Measurements from ENCODE around the gene SMAD6.

DNA sequence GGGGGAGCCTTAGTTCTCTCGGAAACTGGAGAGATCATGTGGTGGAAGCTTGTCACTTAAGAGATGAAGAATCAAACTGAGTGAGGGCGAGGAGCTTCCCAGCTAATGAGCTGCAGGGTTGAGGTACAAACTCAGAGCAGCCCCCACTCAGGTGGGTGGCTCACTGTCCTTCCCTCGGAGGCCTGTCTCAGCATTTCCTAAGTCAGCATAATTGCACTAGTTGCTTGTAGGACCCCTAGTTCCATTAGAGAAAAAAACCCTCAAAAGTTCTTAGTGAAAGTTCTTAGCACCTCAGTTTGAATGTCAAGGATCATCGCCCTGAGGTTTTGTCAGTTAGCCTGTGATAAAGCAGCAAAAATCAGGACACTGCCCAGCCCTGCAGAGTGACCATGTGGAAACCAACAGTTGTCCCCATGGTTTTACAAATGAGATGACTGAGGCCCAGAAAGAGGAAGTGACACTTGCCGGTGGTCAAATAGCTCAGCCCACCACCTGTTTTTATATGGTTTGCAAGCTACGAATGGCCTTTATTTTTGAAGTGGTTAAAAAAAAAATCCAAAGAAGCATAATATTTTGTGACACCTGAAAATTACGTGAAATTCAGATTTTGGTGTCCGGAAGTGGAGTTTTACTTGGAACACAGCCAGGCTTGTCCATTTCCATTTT, 11.9 kb downstream of the SMAD6 start:
- TF ChIP-seq POLR2A (IDR thresholded peaks at IDR 0.05; ENCODE audit: extremely low read depth, insufficient read length) = no peak
- TF ChIP-seq, protein P1, sequence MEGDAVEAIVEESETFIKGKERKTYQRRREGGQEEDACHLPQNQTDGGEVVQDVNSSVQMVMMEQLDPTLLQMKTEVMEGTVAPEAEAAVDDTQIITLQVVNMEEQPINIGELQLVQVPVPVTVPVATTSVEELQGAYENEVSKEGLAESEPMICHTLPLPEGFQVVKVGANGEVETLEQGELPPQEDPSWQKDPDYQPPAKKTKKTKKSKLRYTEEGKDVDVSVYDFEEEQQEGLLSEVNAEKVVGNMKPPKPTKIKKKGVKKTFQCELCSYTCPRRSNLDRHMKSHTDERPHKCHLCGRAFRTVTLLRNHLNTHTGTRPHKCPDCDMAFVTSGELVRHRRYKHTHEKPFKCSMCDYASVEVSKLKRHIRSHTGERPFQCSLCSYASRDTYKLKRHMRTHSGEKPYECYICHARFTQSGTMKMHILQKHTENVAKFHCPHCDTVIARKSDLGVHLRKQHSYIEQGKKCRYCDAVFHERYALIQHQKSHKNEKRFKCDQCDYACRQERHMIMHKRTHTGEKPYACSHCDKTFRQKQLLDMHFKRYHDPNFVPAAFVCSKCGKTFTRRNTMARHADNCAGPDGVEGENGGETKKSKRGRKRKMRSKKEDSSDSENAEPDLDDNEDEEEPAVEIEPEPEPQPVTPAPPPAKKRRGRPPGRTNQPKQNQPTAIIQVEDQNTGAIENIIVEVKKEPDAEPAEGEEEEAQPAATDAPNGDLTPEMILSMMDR (IDR thresholded peaks at IDR 0.05; ENCODE audit: low read depth, low read length) = no peak
- TF ChIP-seq, protein P2, sequence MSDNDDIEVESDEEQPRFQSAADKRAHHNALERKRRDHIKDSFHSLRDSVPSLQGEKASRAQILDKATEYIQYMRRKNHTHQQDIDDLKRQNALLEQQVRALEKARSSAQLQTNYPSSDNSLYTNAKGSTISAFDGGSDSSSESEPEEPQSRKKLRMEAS (IDR thresholded peaks at IDR 0.05; ENCODE audit: low read depth, low read length) = peak; percentile 88
